ENCODE measurements around the gene STRADA. TPM values are rescaled to one million over a fixed set of nuclear protein-coding genes. Genes with fewer than 3 reads are reported as not detected.

Gene STRADA
- total and polyA plus RNA-seq, 9 of the 15 experiments (the other 6 are each of a cell fraction or from before 2014, with no cell fraction given), result 6.6 to 33.0 (median 20.5) TPM

- TF ChIP-seq, protein P1, sequence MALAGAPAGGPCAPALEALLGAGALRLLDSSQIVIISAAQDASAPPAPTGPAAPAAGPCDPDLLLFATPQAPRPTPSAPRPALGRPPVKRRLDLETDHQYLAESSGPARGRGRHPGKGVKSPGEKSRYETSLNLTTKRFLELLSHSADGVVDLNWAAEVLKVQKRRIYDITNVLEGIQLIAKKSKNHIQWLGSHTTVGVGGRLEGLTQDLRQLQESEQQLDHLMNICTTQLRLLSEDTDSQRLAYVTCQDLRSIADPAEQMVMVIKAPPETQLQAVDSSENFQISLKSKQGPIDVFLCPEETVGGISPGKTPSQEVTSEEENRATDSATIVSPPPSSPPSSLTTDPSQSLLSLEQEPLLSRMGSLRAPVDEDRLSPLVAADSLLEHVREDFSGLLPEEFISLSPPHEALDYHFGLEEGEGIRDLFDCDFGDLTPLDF (CRISPR knock-in tag; IDR thresholded peaks at IDR 0.05), result no peak
- TF ChIP-seq, protein P2, sequence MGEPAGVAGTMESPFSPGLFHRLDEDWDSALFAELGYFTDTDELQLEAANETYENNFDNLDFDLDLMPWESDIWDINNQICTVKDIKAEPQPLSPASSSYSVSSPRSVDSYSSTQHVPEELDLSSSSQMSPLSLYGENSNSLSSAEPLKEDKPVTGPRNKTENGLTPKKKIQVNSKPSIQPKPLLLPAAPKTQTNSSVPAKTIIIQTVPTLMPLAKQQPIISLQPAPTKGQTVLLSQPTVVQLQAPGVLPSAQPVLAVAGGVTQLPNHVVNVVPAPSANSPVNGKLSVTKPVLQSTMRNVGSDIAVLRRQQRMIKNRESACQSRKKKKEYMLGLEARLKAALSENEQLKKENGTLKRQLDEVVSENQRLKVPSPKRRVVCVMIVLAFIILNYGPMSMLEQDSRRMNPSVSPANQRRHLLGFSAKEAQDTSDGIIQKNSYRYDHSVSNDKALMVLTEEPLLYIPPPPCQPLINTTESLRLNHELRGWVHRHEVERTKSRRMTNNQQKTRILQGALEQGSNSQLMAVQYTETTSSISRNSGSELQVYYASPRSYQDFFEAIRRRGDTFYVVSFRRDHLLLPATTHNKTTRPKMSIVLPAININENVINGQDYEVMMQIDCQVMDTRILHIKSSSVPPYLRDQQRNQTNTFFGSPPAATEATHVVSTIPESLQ (CRISPR knock-in tag; IDR thresholded peaks at IDR 0.05), result peak; percentile 61
- TF ChIP-seq CHD1 (IDR thresholded peaks at IDR 0.05; ENCODE audit: low read length), result peak; percentile 12
- no peak for TF ChIP-seq NR4A1 (CRISPR knock-in tag; IDR thresholded peaks at IDR 0.05)
- TF ChIP-seq NR4A1 (tag; IDR thresholded peaks at IDR 0.05), result no peak
- no peak for TF ChIP-seq SOX6 (IDR thresholded peaks at IDR 0.05)
- TF ChIP-seq, protein P3, sequence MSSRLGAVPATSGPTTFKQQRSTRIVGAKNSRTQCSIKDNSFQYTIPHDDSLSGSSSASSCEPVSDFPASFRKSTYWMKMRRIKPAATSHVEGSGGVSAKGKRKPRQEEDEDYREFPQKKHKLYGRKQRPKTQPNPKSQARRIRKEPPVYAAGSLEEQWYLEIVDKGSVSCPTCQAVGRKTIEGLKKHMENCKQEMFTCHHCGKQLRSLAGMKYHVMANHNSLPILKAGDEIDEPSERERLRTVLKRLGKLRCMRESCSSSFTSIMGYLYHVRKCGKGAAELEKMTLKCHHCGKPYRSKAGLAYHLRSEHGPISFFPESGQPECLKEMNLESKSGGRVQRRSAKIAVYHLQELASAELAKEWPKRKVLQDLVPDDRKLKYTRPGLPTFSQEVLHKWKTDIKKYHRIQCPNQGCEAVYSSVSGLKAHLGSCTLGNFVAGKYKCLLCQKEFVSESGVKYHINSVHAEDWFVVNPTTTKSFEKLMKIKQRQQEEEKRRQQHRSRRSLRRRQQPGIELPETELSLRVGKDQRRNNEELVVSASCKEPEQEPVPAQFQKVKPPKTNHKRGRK (tag; IDR thresholded peaks at IDR 0.05), result no peak
- TF ChIP-seq HMGXB4 (CRISPR knock-in tag; IDR thresholded peaks at IDR 0.05), result peak; percentile 4; the same call in 1 of the 2 replicates
- TF ChIP-seq FOXK2 (conservative IDR thresholded peaks at IDR 0.05 in 1 of 2, IDR thresholded peaks at IDR 0.05 in 1 of 2; ENCODE audit: low read depth in 2 of 2), result peak; percentile 65 to 84; a peak in 3 of 4 replicates
- no peak for TF ChIP-seq ZBTB9 (CRISPR knock-in tag; IDR thresholded peaks at IDR 0.05)
- 0 out of 2 replicates have a peak, but pooled peaks have one; percentile 68 for TF ChIP-seq TGIF2 (CRISPR knock-in tag; IDR thresholded peaks at IDR 0.05)
- TF ChIP-seq SIN3A (IDR thresholded peaks at IDR 0.05; ENCODE audit: borderline replicate concordance in 2 of 2, control insufficient read depth in 1 of 2, low read depth in 2 of 2, low read length in 2 of 2), result 0 out of 4 replicates have a peak, but pooled peaks of 1 of the 2 experiments have one; percentile 35
- TF ChIP-seq, protein P4, sequence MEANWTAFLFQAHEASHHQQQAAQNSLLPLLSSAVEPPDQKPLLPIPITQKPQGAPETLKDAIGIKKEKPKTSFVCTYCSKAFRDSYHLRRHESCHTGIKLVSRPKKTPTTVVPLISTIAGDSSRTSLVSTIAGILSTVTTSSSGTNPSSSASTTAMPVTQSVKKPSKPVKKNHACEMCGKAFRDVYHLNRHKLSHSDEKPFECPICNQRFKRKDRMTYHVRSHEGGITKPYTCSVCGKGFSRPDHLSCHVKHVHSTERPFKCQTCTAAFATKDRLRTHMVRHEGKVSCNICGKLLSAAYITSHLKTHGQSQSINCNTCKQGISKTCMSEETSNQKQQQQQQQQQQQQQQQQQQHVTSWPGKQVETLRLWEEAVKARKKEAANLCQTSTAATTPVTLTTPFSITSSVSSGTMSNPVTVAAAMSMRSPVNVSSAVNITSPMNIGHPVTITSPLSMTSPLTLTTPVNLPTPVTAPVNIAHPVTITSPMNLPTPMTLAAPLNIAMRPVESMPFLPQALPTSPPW (CRISPR knock-in tag; IDR thresholded peaks at IDR 0.05), result no peak
- TF ChIP-seq CSDE1 (IDR thresholded peaks at IDR 0.05), result no peak
- no peak for TF ChIP-seq BCOR (IDR thresholded peaks at IDR 0.05)
- TF ChIP-seq ESRRA (IDR thresholded peaks at IDR 0.05; ENCODE audit: borderline replicate concordance, low read depth), result no peak
- peak; percentile 25 for TF ChIP-seq HDAC3 (IDR thresholded peaks at IDR 0.05; ENCODE audit: borderline replicate concordance, partially characterized antibody)
- no peak for TF ChIP-seq CHD2 (IDR thresholded peaks at IDR 0.05; ENCODE audit: low read depth, low read length)
These were observed 31.2 kb upstream of the STRADA start (continued) for GRCh38 chr17:63772801-63773271.

All from K562 (cell line).